ENCODE data around the gene NVL.

DNA sequence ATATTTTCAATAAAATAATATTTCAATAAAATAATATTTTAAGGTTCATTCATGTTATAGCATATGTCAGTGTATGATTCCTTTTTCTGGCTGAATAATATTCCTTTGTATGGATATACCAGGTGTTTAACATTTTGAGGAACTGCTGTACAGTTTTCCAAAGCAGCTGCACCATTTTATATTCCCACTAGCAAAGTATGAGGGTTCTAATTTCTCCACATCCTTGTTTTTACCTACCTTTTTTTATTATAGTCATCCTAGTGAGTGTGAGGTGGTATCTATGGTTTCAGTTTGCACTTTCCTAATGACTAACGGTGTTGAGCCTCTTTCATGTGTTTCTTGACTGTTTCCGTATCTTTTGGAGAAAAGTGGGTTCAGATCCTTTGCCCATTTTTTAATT, 141.7 kb downstream of the NVL start:
- no peak for TF ChIP-seq SP1 (IDR thresholded peaks at IDR 0.05)
- TF ChIP-seq, protein P1, sequence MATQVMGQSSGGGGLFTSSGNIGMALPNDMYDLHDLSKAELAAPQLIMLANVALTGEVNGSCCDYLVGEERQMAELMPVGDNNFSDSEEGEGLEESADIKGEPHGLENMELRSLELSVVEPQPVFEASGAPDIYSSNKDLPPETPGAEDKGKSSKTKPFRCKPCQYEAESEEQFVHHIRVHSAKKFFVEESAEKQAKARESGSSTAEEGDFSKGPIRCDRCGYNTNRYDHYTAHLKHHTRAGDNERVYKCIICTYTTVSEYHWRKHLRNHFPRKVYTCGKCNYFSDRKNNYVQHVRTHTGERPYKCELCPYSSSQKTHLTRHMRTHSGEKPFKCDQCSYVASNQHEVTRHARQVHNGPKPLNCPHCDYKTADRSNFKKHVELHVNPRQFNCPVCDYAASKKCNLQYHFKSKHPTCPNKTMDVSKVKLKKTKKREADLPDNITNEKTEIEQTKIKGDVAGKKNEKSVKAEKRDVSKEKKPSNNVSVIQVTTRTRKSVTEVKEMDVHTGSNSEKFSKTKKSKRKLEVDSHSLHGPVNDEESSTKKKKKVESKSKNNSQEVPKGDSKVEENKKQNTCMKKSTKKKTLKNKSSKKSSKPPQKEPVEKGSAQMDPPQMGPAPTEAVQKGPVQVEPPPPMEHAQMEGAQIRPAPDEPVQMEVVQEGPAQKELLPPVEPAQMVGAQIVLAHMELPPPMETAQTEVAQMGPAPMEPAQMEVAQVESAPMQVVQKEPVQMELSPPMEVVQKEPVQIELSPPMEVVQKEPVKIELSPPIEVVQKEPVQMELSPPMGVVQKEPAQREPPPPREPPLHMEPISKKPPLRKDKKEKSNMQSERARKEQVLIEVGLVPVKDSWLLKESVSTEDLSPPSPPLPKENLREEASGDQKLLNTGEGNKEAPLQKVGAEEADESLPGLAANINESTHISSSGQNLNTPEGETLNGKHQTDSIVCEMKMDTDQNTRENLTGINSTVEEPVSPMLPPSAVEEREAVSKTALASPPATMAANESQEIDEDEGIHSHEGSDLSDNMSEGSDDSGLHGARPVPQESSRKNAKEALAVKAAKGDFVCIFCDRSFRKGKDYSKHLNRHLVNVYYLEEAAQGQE (IDR thresholded peaks at IDR 0.05): no peak
- TF ChIP-seq, protein P2, sequence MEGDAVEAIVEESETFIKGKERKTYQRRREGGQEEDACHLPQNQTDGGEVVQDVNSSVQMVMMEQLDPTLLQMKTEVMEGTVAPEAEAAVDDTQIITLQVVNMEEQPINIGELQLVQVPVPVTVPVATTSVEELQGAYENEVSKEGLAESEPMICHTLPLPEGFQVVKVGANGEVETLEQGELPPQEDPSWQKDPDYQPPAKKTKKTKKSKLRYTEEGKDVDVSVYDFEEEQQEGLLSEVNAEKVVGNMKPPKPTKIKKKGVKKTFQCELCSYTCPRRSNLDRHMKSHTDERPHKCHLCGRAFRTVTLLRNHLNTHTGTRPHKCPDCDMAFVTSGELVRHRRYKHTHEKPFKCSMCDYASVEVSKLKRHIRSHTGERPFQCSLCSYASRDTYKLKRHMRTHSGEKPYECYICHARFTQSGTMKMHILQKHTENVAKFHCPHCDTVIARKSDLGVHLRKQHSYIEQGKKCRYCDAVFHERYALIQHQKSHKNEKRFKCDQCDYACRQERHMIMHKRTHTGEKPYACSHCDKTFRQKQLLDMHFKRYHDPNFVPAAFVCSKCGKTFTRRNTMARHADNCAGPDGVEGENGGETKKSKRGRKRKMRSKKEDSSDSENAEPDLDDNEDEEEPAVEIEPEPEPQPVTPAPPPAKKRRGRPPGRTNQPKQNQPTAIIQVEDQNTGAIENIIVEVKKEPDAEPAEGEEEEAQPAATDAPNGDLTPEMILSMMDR (IDR thresholded peaks at IDR 0.05; ENCODE audit: low read depth, low read length, missing input control): no peak
